Measurements from ENCODE around the gene EP400. TPM values are rescaled to one million over a fixed set of nuclear protein-coding genes. Genes with fewer than 3 reads are reported as not detected.

EP400 gene
- total RNA-seq, 1 experiment from 2014 or later = 61.7 TPM

- Histone ChIP-seq H4K91ac (ENCODE audit: insufficient read length, low read depth, low read length) (no peak overlapping the region), H3K27me3 (ENCODE audit: insufficient read depth, low read length) (no peaks in the 10 kb centered on the region), H2BK12ac (ENCODE audit: insufficient read length, low read depth, low read length) (no peak overlapping the region), H3K14ac (ENCODE audit: insufficient read depth, low read length) (no peak overlapping the region), H3K4ac (ENCODE audit: low read depth, low read length) (no peak overlapping the region), H2BK15ac (ENCODE audit: low read depth, low read length) (no peak overlapping the region), H3K23ac (ENCODE audit: insufficient read length, low read depth, low read length) (no peak overlapping the region), H3K79me1 (ENCODE audit: insufficient read depth, low read depth, low read length, poor library complexity, severe bottlenecking) (no peaks in the 10 kb centered on the region), H3K18ac (ENCODE audit: insufficient read length, low read depth, low read length) (no peak overlapping the region), H4K20me1 (ENCODE audit: control insufficient read depth, insufficient read depth, insufficient read length) (no peaks in the 10 kb centered on the region), H3K9me3 (ENCODE audit: control insufficient read depth, low read depth, low read length) (no peaks in the 10 kb centered on the region), H2AFZ (ENCODE audit: low read length) (no peak overlapping the region), H2BK20ac (ENCODE audit: low read depth, low read length, poor library complexity, severe bottlenecking) (no peak overlapping the region), H2AK5ac (ENCODE audit: insufficient read length, low read length) (no peak overlapping the region), H2BK120ac (ENCODE audit: low read depth, low read length, poor library complexity, severe bottlenecking) (no peak overlapping the region), H3K23me2 (ENCODE audit: insufficient read length, low read depth, low read length, poor library complexity, severe bottlenecking) (no peaks in the 10 kb centered on the region), H3K4me1 (ENCODE audit: insufficient read depth, low read length) (no peaks in the 10 kb centered on the region), H3K56ac (ENCODE audit: insufficient read length, low read depth, low read length) (no peak overlapping the region), H3T11ph (ENCODE audit: low read length) (no peak overlapping the region), H4K5ac (ENCODE audit: insufficient read length, low read depth, low read length) (no peak overlapping the region), H2BK5ac (ENCODE audit: insufficient read length, low read length) (no peak overlapping the region), H3K9ac (ENCODE audit: extremely low read depth, insufficient read length, low read length) (no peak overlapping the region), H3K79me2 (ENCODE audit: insufficient read depth, low read length) (no peaks in the 10 kb centered on the region), H3K4me2 (ENCODE audit: insufficient read depth, insufficient read length, low read length) (no peak overlapping the region), H4K8ac (replicated peaks; ENCODE audit: insufficient read length, low read depth, low read length) (no peak overlapping the region), H3K27ac (ENCODE audit: insufficient read length, low read depth, low read length) (no peak overlapping the region)
- Mint-ChIP-seq H3K4me1 (no peaks in the 10 kb centered on the region), H3K36me3 (ENCODE audit: insufficient read depth in 1 of 3, low read depth in 3 of 3) (peaks cover 46 to 90% (median 85%) of the 10 kb centered on the region in 3 experiments; a peak in 6 of 7 replicates), H3K27ac (no peak overlapping the region; a peak in 1 of 7 replicates), H3K27me3 (ENCODE audit: low read depth) (no peaks in the 10 kb centered on the region; the same call in 1 of the 2 replicates), H3K9me3 (no peaks in the 10 kb centered on the region), H3K4me3 (no peak overlapping the region)
- no peak for TF ChIP-seq CTCF (conservative IDR thresholded peaks at IDR 0.05)
- no CpG with 5 or more reads among the region's 6 CpGs for WGBS (ENCODE audit: extremely low coverage, insufficient read length, low lambda C conversion rate)
- DNase-seq = no peak
These were observed 77.9 kb downstream of the EP400 start for GRCh38 chr12:132027636-132028035.
